ENCODE measurements around the gene ZNF506. TPM values are rescaled to one million over a fixed set of nuclear protein-coding genes. Genes with fewer than 3 reads are reported as not detected.
"Not testable (repeated sequence)": the region's sequence is repeated elsewhere in the genome, so short reads cannot be mapped to it uniquely, and the experiment has no call there.

ZNF506 gene
- total RNA-seq = 10 to 100 TPM; 22.4 to 25.1 TPM

GRCh38 chr19:19821366-19821951 is at the start of gene ZNF506:
Gene ZNF506 (minus strand): TSS chr19:19821750. CDS start chr19:19821603, 147 bp downstream.
- peaks cover 69% of the 10 kb centered on the region for H3K36me3 Mint-ChIP-seq (ENCODE audit: low read depth)
- ChIA-PET POLR2A (interaction anchor here (0.6 to 2.9 kb wide), 20 partner anchors 11 to 1653 kb away, joined by 3 to 47 read pairs (median 6); partner anchors contain the start of genes ATP13A1, NDUFA13, TSSK6 and ZNF101), CTCF (interaction anchor here (0.7 to 2.2 kb wide), 10 partner anchors 11 to 289 kb away, joined by 3 to 8 read pairs (median 4); partner anchors contain the start of genes ZNF101, ZNF253 and ZNF93)
- H3K9me3 Mint-ChIP-seq (ENCODE audit: insufficient read depth) = peaks cover 58% of the 10 kb centered on the region
- H3K4me1 Mint-ChIP-seq (ENCODE audit: low read depth) = peaks cover 34% of the 10 kb centered on the region
- peak; percentile 98 for ATAC-seq
- no peaks in the 10 kb centered on the region for H3K27me3 Mint-ChIP-seq (ENCODE audit: low read depth)
- H3K4me3 Mint-ChIP-seq = peak within 1 kb of the TSS; percentile 100
- H3K27ac Mint-ChIP-seq = peak within 1 kb of the TSS; percentile 100
- peak; percentile 98 for DNase-seq

GRCh38 chr19:19870086-19870485 is 48.5 kb upstream of the ZNF506 start:
- peaks cover 73% of the 10 kb centered on the region for H3K36me3 Mint-ChIP-seq (ENCODE audit: low read depth)

GRCh38 chr19:19866611-19867248 is 45.2 kb upstream of the ZNF506 start:
- peak; percentile 70 for DNase-seq
- ChIA-PET CTCF (interaction anchor here (0.6 to 2.1 kb wide), 3 partner anchors 45 to 341 kb away, joined by 3 to 8 read pairs (median 5); partner anchors contain the start of gene ZNF506), POLR2A (interaction anchor here (0.7 to 5.2 kb wide), 16 partner anchors 9 to 1429 kb away, joined by 3 to 85 read pairs (median 8); partner anchors contain the start of genes ATP13A1, NDUFA13, TSSK6 and ZNF101)
- Mint-ChIP-seq H3K4me1 (ENCODE audit: low read depth) (peaks cover 35% of the 10 kb centered on the region), H3K9me3 (ENCODE audit: insufficient read depth) (peaks cover 35% of the 10 kb centered on the region), H3K27ac (peak overlapping the region; percentile 100), H3K36me3 (ENCODE audit: low read depth) (peaks cover 49% of the 10 kb centered on the region), H3K27me3 (ENCODE audit: low read depth) (no peaks in the 10 kb centered on the region), H3K4me3 (peak overlapping the region; percentile 100)
- peak; percentile 15 for ATAC-seq

More at GRCh38 chr19:19870086-19870485, 48.5 kb upstream of the ZNF506 start:
- not testable (repeated sequence) for H3K27ac Mint-ChIP-seq; H3K27me3 Mint-ChIP-seq (ENCODE audit: low read depth); H3K4me3 Mint-ChIP-seq; DNase-seq; ATAC-seq
- POLR2A ChIA-PET = interaction anchor here (3.0 kb wide), 1 partner anchor 49 kb away, joined by 14 read pairs; the partner anchor contains the start of gene ZNF506
- CTCF ChIA-PET = interaction anchor here (1.0 kb wide), 1 partner anchor 9 kb away, joined by 6 read pairs; no protein-coding TSS in a partner anchor
- Mint-ChIP-seq H3K9me3 (ENCODE audit: insufficient read depth) (peaks cover 33% of the 10 kb centered on the region), H3K4me1 (ENCODE audit: low read depth) (peaks cover 45% of the 10 kb centered on the region)

DNA sequence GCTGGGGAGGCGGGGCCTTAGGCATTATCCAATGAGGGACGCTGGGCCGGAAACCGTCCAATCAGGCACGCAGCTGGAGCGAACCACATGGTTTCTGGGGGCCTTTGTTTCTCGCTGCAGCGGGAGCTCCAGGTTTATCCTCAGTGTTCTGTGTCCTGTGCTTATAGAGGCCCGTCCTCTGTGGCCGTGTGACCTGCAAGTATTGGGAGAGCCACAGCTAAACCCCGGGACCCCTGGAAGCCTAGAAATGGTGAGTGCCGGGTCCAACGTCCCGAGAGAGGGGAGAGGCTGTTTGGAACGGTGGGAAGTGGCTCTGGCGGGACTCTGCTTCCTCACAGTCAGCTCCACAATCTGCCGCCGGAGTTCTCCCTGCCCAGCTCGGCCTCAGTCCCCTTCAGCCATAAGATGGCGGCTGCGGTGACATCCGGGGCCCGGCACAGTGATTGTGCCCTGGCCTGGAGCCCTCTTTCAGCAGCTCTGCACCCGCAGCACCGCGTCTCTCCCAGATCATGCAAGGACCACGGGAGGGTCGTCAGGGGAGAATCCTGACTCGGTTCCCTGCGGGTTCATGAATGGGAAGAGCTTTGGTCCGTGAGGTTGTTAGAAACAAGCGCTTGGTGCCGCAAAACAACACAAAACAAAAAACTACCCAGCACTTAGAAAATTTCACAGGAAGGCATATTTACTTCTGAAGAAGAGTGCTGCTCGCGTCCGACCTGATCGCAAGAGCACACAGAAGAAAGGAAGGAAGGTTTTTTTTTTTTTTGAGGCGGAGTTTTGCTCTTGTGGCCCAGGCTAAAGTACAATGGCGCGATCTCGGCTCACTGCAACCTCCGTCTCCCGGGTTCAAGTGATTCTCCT is 44.4 kb upstream of the ZNF506 start, which contains the start of gene ZNF253:
TSS of gene ZNF253 (plus strand) at position 133 of the 861 bp plus-strand sequence. CDS start at position 248, 115 bp downstream.
- peak; percentile 99 for DNase-seq
- Mint-ChIP-seq H3K27me3 (ENCODE audit: low read depth) (no peaks in the 10 kb centered on the region), H3K4me3 (peak within 1 kb of the TSS; percentile 100), H3K4me1 (ENCODE audit: low read depth) (peaks cover 32% of the 10 kb centered on the region), H3K9me3 (ENCODE audit: insufficient read depth) (peaks cover 33% of the 10 kb centered on the region), H3K36me3 (ENCODE audit: low read depth) (peaks cover 45% of the 10 kb centered on the region), H3K27ac (peak within 1 kb of the TSS; percentile 100)
- ChIA-PET POLR2A (interaction anchor here (0.6 to 5.2 kb wide), 34 partner anchors 9 to 1527 kb away, joined by 3 to 85 read pairs (median 4); partner anchors contain the start of genes ATP13A1, NDUFA13, TSSK6 and ZNF101), CTCF (interaction anchor here (0.6 to 2.1 kb wide), 5 partner anchors 35 to 340 kb away, joined by 3 to 8 read pairs (median 5); partner anchors contain the start of gene ZNF506)
- ATAC-seq = peak; percentile 96

GRCh38 chr19:19860756-19861390 is 39.3 kb upstream of the ZNF506 start:
- Mint-ChIP-seq H3K36me3 (ENCODE audit: low read depth) (peaks cover 44% of the 10 kb centered on the region), H3K27ac (peak overlapping the region; percentile 68), H3K27me3 (ENCODE audit: low read depth) (no peaks in the 10 kb centered on the region), H3K9me3 (ENCODE audit: insufficient read depth) (peaks cover 47% of the 10 kb centered on the region), H3K4me3 (peak overlapping the region; percentile 68), H3K4me1 (ENCODE audit: low read depth) (peaks cover 15% of the 10 kb centered on the region)
- peak; percentile 21 for ATAC-seq
- peak; percentile 64 for DNase-seq
- ChIA-PET POLR2A (interaction anchor here (1.0 to 2.7 kb wide), 5 partner anchors 11 to 705 kb away, joined by 3 to 16 read pairs (median 8); partner anchors contain the start of genes ZNF506, ZNF737 and ZNF93), CTCF (interaction anchor here (1.1 to 1.5 kb wide), 4 partner anchors 8 to 40 kb away, joined by 3 to 6 read pairs (median 3); partner anchors contain the start of gene ZNF506)

- Mint-ChIP-seq H3K27ac (no peak overlapping the region), H3K4me3 (no peak overlapping the region), H3K4me1 (ENCODE audit: low read depth) (peaks cover 13% of the 10 kb centered on the region), H3K9me3 (ENCODE audit: insufficient read depth) (peaks cover 60% of the 10 kb centered on the region), H3K27me3 (ENCODE audit: low read depth) (no peaks in the 10 kb centered on the region), H3K36me3 (ENCODE audit: low read depth) (peaks cover 50% of the 10 kb centered on the region)
- CTCF ChIA-PET = interaction anchor here (1.6 kb wide), 1 partner anchor 12 kb away, joined by 4 read pairs; no protein-coding TSS in a partner anchor
- DNase-seq (no peak), ATAC-seq (no peak)
- POLR2A ChIA-PET = no interaction called here
Measured at GRCh38 chr19:19858751-19859150, 37.2 kb upstream of the ZNF506 start.

GRCh38 chr19:19851740-19852139 is 30.2 kb upstream of the ZNF506 start:
- peaks cover 18% of the 10 kb centered on the region for H3K36me3 Mint-ChIP-seq (ENCODE audit: low read depth)
- H3K4me3 Mint-ChIP-seq; POLR2A ChIA-PET; H3K27ac Mint-ChIP-seq; CTCF ChIA-PET; ATAC-seq; H3K27me3 Mint-ChIP-seq (ENCODE audit: low read depth); DNase-seq; H3K4me1 Mint-ChIP-seq (ENCODE audit: low read depth): not testable (repeated sequence)
- H3K9me3 Mint-ChIP-seq (ENCODE audit: insufficient read depth) = peaks cover 50% of the 10 kb centered on the region

GRCh38 chr19:19849056-19849455 is 27.5 kb upstream of the ZNF506 start:
- Mint-ChIP-seq H3K27ac (no peak overlapping the region), H3K4me1 (ENCODE audit: low read depth) (no peaks in the 10 kb centered on the region), H3K36me3 (ENCODE audit: low read depth) (peaks cover 9% of the 10 kb centered on the region), H3K4me3 (no peak overlapping the region), H3K9me3 (ENCODE audit: insufficient read depth) (peaks cover 42% of the 10 kb centered on the region), H3K27me3 (ENCODE audit: low read depth) (no peaks in the 10 kb centered on the region)
- ATAC-seq (no peak), DNase-seq (no peak)
- CTCF ChIA-PET = no interaction called here
- POLR2A ChIA-PET = no interaction called here

DNA sequence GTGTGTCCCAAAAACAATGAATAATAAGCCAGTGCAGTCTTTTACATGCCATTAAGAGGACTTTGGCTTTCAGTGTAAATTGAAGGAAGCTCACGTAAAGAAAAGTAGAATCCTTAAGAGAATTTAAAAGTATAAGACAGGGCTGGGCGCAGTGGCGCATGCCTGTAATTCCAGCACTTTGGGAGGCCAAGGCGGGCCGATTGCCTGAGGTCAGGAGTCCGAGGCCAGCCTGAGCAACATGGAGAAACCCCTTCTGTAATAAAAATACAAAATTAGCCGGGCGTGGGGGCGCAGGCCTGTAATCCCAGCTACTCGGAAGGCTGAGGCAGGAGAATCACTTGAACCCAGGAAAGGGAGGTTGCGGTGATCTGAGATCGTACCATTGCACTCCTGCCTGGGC is 26.2 kb upstream of the ZNF506 start:
- Mint-ChIP-seq H3K4me3 (no peak overlapping the region), H3K4me1 (ENCODE audit: low read depth) (no peaks in the 10 kb centered on the region), H3K27ac (no peak overlapping the region), H3K27me3 (ENCODE audit: low read depth) (no peaks in the 10 kb centered on the region), H3K36me3 (ENCODE audit: low read depth) (peaks cover 12% of the 10 kb centered on the region), H3K9me3 (ENCODE audit: insufficient read depth) (peaks cover 48% of the 10 kb centered on the region)
- no peak for DNase-seq
- ChIA-PET POLR2A (no interaction called here), CTCF (no interaction called here)
- ATAC-seq = no peak

- ATAC-seq = no peak
- H3K4me1 Mint-ChIP-seq (ENCODE audit: low read depth) = no peaks in the 10 kb centered on the region
- H3K9me3 Mint-ChIP-seq (ENCODE audit: insufficient read depth) = peaks cover 58% of the 10 kb centered on the region
- H3K36me3 Mint-ChIP-seq (ENCODE audit: low read depth) = peaks cover 17% of the 10 kb centered on the region
- H3K27ac Mint-ChIP-seq = no peak overlapping the region
- ChIA-PET POLR2A (no interaction called here), CTCF (interaction anchor here (1.1 kb wide), 1 partner anchor 11 kb away, joined by 3 read pairs; no protein-coding TSS in a partner anchor)
- H3K4me3 Mint-ChIP-seq = no peak overlapping the region
- no peaks in the 10 kb centered on the region for H3K27me3 Mint-ChIP-seq (ENCODE audit: low read depth)
- DNase-seq = no peak
Measured at GRCh38 chr19:19835560-19836038, 14.0 kb upstream of the ZNF506 start.

All from activated CD8-positive, alpha-beta T cell treated with anti-CD3 and anti-CD28 coated beads, Interleukin-2, amount 10 ng/mL, durations not matched to agents 7 days and 5 days (primary cell).